ENCODE data around the gene YPEL1.
"Not testable (repeated sequence)": the region's sequence is repeated elsewhere in the genome, so short reads cannot be mapped to it uniquely, and the experiment has no call there.

YPEL1 gene

GRCh38 chr22:21682385-21683175 is 53.0 kb downstream of the YPEL1 start:
- DNase-seq (ENCODE audit: low read depth): no peak
- H3K4me3 ChIP-seq (ENCODE audit: low read depth, low read length): no peak overlapping the region
- no peak for TF ChIP-seq CTCF (IDR thresholded peaks at IDR 0.05; ENCODE audit: control insufficient read depth, extremely low read depth, insufficient read depth)

- DNase-seq (ENCODE audit: low read depth): no peak
- TF ChIP-seq CTCF (IDR thresholded peaks at IDR 0.05; ENCODE audit: control insufficient read depth, extremely low read depth, insufficient read depth): no peak
- no peak overlapping the region for H3K4me3 ChIP-seq (ENCODE audit: low read depth, low read length)
Measured at GRCh38 chr22:21681566-21682370, 53.8 kb downstream of the YPEL1 start.

GRCh38 chr22:21680830-21681565 is 54.6 kb downstream of the YPEL1 start:
- no peak for TF ChIP-seq CTCF (IDR thresholded peaks at IDR 0.05; ENCODE audit: control insufficient read depth, extremely low read depth, insufficient read depth)
- no peak overlapping the region for H3K4me3 ChIP-seq (ENCODE audit: low read depth, low read length)
- no peak for DNase-seq (ENCODE audit: low read depth)

GRCh38 chr22:21679383-21679782 is 56.2 kb downstream of the YPEL1 start:
- TF ChIP-seq CTCF (IDR thresholded peaks at IDR 0.05; ENCODE audit: control insufficient read depth, extremely low read depth, insufficient read depth): no peak
- DNase-seq (ENCODE audit: low read depth): no peak
- no peak overlapping the region for H3K4me3 ChIP-seq (ENCODE audit: low read depth, low read length)

- not testable (repeated sequence) for H3K4me3 ChIP-seq (ENCODE audit: low read depth, low read length); DNase-seq (ENCODE audit: low read depth)
Measured at GRCh38 chr22:21678842-21679241, 56.8 kb downstream of the YPEL1 start.

- TF ChIP-seq CTCF (IDR thresholded peaks at IDR 0.05; ENCODE audit: control insufficient read depth, extremely low read depth, insufficient read depth): no peak
- no peak overlapping the region for H3K4me3 ChIP-seq (ENCODE audit: low read depth, low read length)
- no peak for DNase-seq (ENCODE audit: low read depth)
Measured at GRCh38 chr22:21677606-21678443, 57.8 kb downstream of the YPEL1 start.

All from LNCaP clone FGC (cell line).